ENCODE data around the gene LAMA3. TPM values are rescaled to one million over a fixed set of nuclear protein-coding genes. Genes with fewer than 3 reads are reported as not detected.
A peak's percentile ranks its signal among the peaks of the same experiment; 100 is the strongest.

The LAMA3 gene
- total RNA-seq, 4 donors from 2014 or later, result 46.3 to 80.6 (median 67.1) TPM

DNA sequence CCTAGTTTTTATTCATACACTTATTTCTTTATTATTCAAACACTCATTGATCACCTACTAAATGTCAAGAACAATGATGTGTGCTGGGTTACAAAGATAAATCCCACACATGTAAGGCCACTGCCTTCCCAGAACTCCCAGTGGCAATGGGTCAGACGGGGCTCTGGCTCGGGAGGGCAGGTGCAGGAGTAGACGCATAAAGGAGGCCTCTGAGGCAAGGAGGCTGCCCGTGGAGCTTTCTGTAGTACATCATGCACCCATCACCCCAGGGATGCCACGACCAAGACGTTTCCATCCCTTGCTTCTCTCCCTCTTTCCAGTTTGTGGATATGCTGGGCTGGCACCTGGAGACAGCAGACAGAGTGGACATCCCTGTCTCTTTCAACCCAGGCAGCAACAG is 172.1 kb downstream of the LAMA3 start:
- peak overlapping the region; percentile 44 to 87 (median 80) for H3K27ac ChIP-seq
- 77 to 84% methylated on average over 6 of the region's 6 CpGs for WGBS, 2 donors
- H3K36me3 ChIP-seq, result peaks cover 0 to 33% (median 0%) of the 10 kb centered on the region in 3 donors
- no peaks in the 10 kb centered on the region for H3K9me3 ChIP-seq
- H3K4me1 ChIP-seq, result peaks cover 0 to 24% (median 18%) of the 10 kb centered on the region in 4 donors
- TF ChIP-seq POLR2A (IDR thresholded peaks at IDR 0.05) (no peak), EP300 (IDR thresholded peaks at IDR 0.05) (no peak)
- TF ChIP-seq, protein P1, sequence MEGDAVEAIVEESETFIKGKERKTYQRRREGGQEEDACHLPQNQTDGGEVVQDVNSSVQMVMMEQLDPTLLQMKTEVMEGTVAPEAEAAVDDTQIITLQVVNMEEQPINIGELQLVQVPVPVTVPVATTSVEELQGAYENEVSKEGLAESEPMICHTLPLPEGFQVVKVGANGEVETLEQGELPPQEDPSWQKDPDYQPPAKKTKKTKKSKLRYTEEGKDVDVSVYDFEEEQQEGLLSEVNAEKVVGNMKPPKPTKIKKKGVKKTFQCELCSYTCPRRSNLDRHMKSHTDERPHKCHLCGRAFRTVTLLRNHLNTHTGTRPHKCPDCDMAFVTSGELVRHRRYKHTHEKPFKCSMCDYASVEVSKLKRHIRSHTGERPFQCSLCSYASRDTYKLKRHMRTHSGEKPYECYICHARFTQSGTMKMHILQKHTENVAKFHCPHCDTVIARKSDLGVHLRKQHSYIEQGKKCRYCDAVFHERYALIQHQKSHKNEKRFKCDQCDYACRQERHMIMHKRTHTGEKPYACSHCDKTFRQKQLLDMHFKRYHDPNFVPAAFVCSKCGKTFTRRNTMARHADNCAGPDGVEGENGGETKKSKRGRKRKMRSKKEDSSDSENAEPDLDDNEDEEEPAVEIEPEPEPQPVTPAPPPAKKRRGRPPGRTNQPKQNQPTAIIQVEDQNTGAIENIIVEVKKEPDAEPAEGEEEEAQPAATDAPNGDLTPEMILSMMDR (IDR thresholded peaks at IDR 0.05), result no peak
- H3K27me3 ChIP-seq, result no peaks in the 10 kb centered on the region
- no peak overlapping the region for H3K4me3 ChIP-seq
- DNase-seq (ENCODE audit: low spot score in 2 of 2), result no peak

DNA sequence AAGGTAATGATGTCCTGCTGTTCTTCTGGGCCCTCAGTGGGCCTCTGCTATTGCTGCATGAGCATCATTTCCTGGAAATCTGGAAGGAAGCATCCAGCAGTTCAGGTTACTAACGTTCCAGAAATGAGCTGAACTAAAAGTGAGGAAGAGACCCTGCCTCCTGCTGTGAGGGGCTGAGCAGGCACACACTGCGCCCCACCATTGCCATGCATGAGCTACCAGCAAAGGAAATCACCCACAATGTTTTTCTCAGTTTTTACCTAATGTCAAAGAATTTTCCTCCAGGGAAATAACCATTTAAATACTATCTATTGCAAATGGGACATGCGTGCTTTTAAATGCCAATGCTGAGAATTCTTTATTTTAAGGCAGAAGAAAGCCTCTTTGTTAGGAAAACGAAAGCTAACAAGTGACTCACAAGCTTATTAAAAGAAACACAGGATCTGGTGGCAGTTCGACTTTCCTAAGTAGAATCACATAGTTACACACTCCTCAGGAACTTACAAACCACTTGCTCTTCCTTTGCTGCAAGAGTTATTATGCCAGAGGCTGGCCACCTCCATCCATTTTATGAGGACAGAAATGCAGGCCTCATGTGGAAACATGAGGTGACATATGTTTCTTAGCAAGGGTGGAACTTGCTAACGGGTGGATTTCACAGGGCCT is 172.7 kb downstream of the LAMA3 start:
- H3K4me3 ChIP-seq, result no peak overlapping the region
- TF ChIP-seq, protein P1 (IDR thresholded peaks at IDR 0.05), result no peak
- TF ChIP-seq EP300 (IDR thresholded peaks at IDR 0.05) (peak in 1 of 2 donors; percentile 40), POLR2A (IDR thresholded peaks at IDR 0.05) (no peak)
- peaks cover 0 to 24% (median 18%) of the 10 kb centered on the region in 4 donors for H3K4me1 ChIP-seq
- peak overlapping the region; percentile 44 to 87 (median 80) for H3K27ac ChIP-seq
- no peaks in the 10 kb centered on the region for H3K9me3 ChIP-seq
- no peak for DNase-seq (ENCODE audit: low spot score in 2 of 2)
- WGBS, 2 donors, result 33 to 41% methylated on average over 6 of the region's 6 CpGs
- H3K36me3 ChIP-seq, result peaks cover 0 to 30% (median 0%) of the 10 kb centered on the region in 3 donors
- H3K27me3 ChIP-seq, result no peaks in the 10 kb centered on the region

DNA sequence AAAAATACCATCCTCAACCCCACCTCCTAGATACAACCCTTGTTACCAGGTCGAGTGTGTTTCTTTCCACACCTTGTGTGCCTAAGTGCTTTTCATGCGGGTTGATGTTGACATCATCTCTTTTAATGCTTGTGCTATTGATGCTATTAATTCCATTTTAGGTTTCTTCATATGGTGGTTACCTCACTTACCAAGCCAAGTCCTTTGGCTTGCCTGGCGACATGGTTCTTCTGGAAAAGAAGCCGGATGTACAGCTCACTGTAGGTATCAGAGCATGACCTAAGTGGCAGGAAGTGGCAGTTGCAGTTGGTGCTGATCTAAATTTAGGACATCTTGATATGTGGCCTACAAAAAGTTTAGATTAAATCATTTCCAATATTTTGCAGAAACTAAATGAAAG is 175.4 kb downstream of the LAMA3 start:
- peak overlapping the region in 2 of 4 donors; percentile 84 to 86 for H3K27ac ChIP-seq
- WGBS, 2 donors, result 85 to 94% methylated on average over 4 of the region's 4 CpGs

DNA sequence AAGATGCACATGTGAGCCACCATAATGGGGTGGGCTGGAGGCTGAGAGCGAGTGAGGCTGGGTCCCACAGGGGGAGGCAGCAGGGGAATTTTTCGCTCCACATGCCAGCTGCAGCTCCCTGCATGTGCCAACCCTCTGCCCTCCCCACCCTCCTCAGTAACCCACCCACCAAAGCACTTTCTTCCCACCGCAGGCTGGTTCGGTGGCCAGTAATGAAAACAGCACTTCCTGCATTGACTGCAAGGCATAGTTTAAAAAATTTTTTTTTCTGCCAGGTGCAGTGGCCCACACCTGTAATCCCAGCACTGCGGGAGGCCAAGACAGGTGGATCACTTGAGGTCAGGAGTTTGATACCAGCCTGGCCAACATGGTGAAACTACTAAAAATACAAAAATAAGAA is 177.8 kb downstream of the LAMA3 start:
- Histone ChIP-seq H3K9me3 (no peaks in the 10 kb centered on the region), H3K36me3 (no peaks in the 10 kb centered on the region), H3K27me3 (no peaks in the 10 kb centered on the region), H3K27ac (no peak overlapping the region), H3K4me1 (peaks cover 0 to 21% (median 12%) of the 10 kb centered on the region in 4 donors), H3K4me3 (no peak overlapping the region)
- no peak for DNase-seq (ENCODE audit: low spot score in 2 of 2)
- TF ChIP-seq EP300 (IDR thresholded peaks at IDR 0.05) (no peak), POLR2A (IDR thresholded peaks at IDR 0.05) (no peak)
- TF ChIP-seq, protein P1 (IDR thresholded peaks at IDR 0.05), result no peak
- WGBS, 2 donors, result 84 to 86% methylated on average over 5 of the region's 5 CpGs

More for the DNA sequence above, 175.4 kb downstream of the LAMA3 start:
- no peak for TF ChIP-seq POLR2A (IDR thresholded peaks at IDR 0.05)
- TF ChIP-seq, protein P1 (IDR thresholded peaks at IDR 0.05), result no peak
- TF ChIP-seq EP300 (IDR thresholded peaks at IDR 0.05), result no peak
- peaks cover 0 to 24% (median 18%) of the 10 kb centered on the region in 4 donors for H3K4me1 ChIP-seq
- H3K36me3 ChIP-seq, result peaks cover 0 to 3% (median 0%) of the 10 kb centered on the region in 3 donors
- no peak overlapping the region for H3K4me3 ChIP-seq
- H3K27me3 ChIP-seq, result no peaks in the 10 kb centered on the region
- no peaks in the 10 kb centered on the region for H3K9me3 ChIP-seq
- DNase-seq (ENCODE audit: low spot score in 2 of 2), result no peak

DNA sequence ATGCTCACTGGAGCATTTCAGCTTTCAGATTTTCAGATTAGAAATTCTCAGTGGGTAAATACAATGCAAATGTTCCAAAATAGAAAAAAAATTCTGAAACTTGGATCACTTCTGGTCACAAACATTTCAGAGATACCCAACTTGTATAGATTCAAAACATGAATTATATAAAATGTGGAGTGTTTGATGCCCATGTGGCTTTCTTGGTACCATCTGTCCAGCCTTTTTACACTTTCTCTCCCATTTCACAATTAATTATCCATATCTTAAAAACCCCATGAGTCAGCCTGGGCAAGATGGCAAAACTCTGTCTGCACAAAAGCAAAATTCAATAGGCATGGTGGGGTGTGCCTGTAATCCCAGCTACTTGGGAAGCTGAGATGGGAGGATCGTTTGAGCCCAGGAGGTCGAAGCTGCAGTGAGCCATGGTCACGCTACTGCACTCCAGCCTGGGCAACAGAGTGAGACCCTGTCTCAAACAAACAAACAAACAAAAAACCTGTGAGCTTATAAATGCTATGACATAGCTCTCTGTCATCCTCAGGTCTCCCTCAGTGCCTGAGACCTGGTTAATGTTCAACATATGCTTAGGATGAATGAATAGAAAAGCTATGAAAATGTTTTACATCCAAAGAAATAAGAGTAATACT is 179.0 kb downstream of the LAMA3 start:
- no peak overlapping the region for H3K4me3 ChIP-seq
- no peaks in the 10 kb centered on the region for H3K9me3 ChIP-seq
- TF ChIP-seq EP300 (IDR thresholded peaks at IDR 0.05) (no peak), POLR2A (IDR thresholded peaks at IDR 0.05) (no peak)
- TF ChIP-seq, protein P1 (IDR thresholded peaks at IDR 0.05), result no peak
- no peaks in the 10 kb centered on the region for H3K27me3 ChIP-seq
- H3K27ac ChIP-seq, result no peak overlapping the region
- DNase-seq (ENCODE audit: low spot score in 2 of 2), result no peak
- H3K36me3 ChIP-seq, result peaks cover 0 to 4% (median 0%) of the 10 kb centered on the region in 3 donors
- WGBS, 2 donors, result 78 to 91% methylated on average over 3 of the region's 3 CpGs
- H3K4me1 ChIP-seq, result peaks cover 0 to 10% (median 5%) of the 10 kb centered on the region in 4 donors

All from tibial nerve (tissue), 4 donors.